Mesendoderm (in vitro differentiated cells): ENCODE measurements around the gene NR5A2.

Experiments
- DNase-seq: peaks from one replicate; pipeline ENCODE4 v3.0.0; 2013
- H2AK5ac ChIP-seq: 2 replicates; pipeline ENCODE4 v1.6.1; 2013; ENCODE audit warnings: low read length, inconsistent platforms
- H2BK120ac ChIP-seq: 2 replicates; pipeline ENCODE4 v1.6.1; 2013; ENCODE audit warnings: low read depth, mild to moderate bottlenecking, low read length, moderate library complexity, mixed read lengths
- H2BK15ac ChIP-seq: replicated peaks from 2 replicates; pipeline ENCODE4 v1.6.1; 2013; ENCODE audit warnings: low read depth, mild to moderate bottlenecking, moderate library complexity
- H2BK5ac ChIP-seq: 2 replicates; pipeline ENCODE4 v1.6.1; 2013; ENCODE audit warnings: low read length, inconsistent platforms
- H3K18ac ChIP-seq: 2 replicates; pipeline ENCODE4 v1.6.1; 2013; ENCODE audit warnings: mild to moderate bottlenecking, low read length, mixed read lengths
- H3K23ac ChIP-seq: one replicate; pipeline ENCODE4 v1.6.1; 2013; ENCODE audit warnings: low read length
- H3K27ac ChIP-seq: 2 replicates; pipeline ENCODE4 v1.5.1; 2013; ENCODE audit warnings: low read depth, mild to moderate bottlenecking, inconsistent platforms, low read length, moderate library complexity
- H3K27me3 ChIP-seq: 2 replicates; pipeline ENCODE4 v1.6.1; 2013; ENCODE audit warnings: low read length, control low read depth, mild to moderate bottlenecking, inconsistent platforms; ENCODE audit not compliant: insufficient read depth, poor library complexity
- H3K36me3 ChIP-seq: 2 replicates; pipeline ENCODE4 v1.6.1; 2013; ENCODE audit warnings: low read length, inconsistent platforms; ENCODE audit not compliant: control insufficient read depth, insufficient read depth
- H3K4ac ChIP-seq: one replicate; pipeline ENCODE4 v1.6.1; 2013; ENCODE audit warnings: low read depth, mild to moderate bottlenecking, low read length, moderate library complexity
- H3K4me1 ChIP-seq: 2 replicates; pipeline ENCODE4 v1.6.1; 2013; ENCODE audit warnings: low read depth, low read length, inconsistent platforms; ENCODE audit not compliant: control insufficient read depth
- H3K4me2 ChIP-seq: 2 replicates; pipeline ENCODE4 v1.6.1; 2013; ENCODE audit warnings: low read length
- H3K4me3 ChIP-seq: 2 replicates; pipeline ENCODE4 v1.5.1; 2013; ENCODE audit warnings: mild to moderate bottlenecking, low read length
- H3K56ac ChIP-seq: one replicate; pipeline ENCODE4 v1.6.1; 2013; ENCODE audit warnings: low read length
- H3K79me1 ChIP-seq: 2 replicates; pipeline ENCODE4 v1.6.1; 2013; ENCODE audit warnings: low read length, inconsistent platforms
- H3K79me2 ChIP-seq: 2 replicates; pipeline ENCODE4 v1.6.1; 2013; ENCODE audit warnings: mild to moderate bottlenecking, low read length; ENCODE audit not compliant: control insufficient read depth, insufficient read depth
- H3K9ac ChIP-seq: 2 replicates; pipeline ENCODE4 v1.6.1; 2013; ENCODE audit warnings: low read length, inconsistent platforms
- H4K5ac ChIP-seq: one replicate; pipeline ENCODE4 v1.6.1; 2013; ENCODE audit warnings: low read length
- H4K8ac ChIP-seq: one replicate; pipeline ENCODE4 v1.6.1; 2013; ENCODE audit warnings: low read depth, mild to moderate bottlenecking, control low read depth, low read length, moderate library complexity
- WGBS: extraction: QIAGEN DNeasy Blood & Tissue Kit; methylation state at CpG from one replicate; pipeline ENCODE4 v1.1.7; 2013; ENCODE audit warnings: low lambda C conversion rate, missing lambda C conversion rate; ENCODE audit not compliant: insufficient coverage; ENCODE audit errors: extremely low coverage; 5-methylcytosine and 5-hydroxymethylcytosine counted together

The NR5A2 gene

DNA sequence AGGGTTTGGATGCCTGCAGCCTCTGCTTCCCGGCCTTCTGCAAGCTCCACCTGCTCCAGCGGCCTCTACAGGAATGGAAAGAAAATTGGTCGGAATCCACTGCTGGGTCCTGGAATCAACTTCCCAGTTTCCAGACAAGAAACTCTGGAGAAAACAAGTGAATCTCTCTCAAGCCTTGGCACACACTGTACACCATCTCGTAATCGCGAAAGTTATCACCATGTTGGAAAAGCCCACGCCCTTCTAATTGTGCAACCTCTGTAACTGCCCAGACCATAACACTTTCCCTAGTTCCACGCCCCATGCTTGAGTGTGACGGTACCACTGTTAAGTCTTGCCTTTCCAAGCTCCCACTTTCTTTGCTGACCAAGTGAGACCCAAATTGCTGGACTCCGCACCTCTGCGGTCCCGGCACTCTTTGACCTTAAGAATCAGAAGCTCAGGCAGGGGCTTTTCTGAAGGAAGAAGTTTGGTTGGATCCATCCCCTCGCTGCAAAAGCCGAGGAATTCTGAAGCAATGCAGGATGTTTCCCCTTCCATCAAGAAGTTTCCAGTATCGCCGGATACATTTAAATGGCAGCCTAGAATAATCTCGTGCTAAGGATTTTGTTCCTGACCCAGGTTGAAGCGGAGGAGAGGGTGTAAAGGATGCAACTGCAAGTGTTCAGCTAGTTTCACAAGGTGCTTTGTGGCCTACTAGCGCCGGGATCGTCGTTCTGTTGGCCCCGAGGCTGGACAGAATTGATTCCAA lies 6.2 kb downstream of the NR5A2 start:
- Histone ChIP-seq H3K9ac (no peak overlapping the region), H3K4me2 (no peak overlapping the region), H3K79me1 (no peaks in the 10 kb centered on the region), H4K8ac (no peak overlapping the region), H3K23ac (no peak overlapping the region), H3K4me3 (no peak overlapping the region), H2BK15ac (no peak overlapping the region), H4K5ac (no peak overlapping the region), H3K36me3 (no peaks in the 10 kb centered on the region), H3K27ac (no peak overlapping the region), H3K79me2 (no peaks in the 10 kb centered on the region), H3K4me1 (peaks cover 6% of the 10 kb centered on the region), H2AK5ac (no peak overlapping the region), H2BK120ac (no peak overlapping the region), H2BK5ac (no peak overlapping the region), H3K56ac (no peak overlapping the region), H3K4ac (no peak overlapping the region), H3K27me3 (peaks cover 49% of the 10 kb centered on the region), H3K18ac (no peak overlapping the region)
- DNase-seq, result peak; percentile 61
- no CpG with 5 or more reads among the region's 23 CpGs for WGBS

DNA sequence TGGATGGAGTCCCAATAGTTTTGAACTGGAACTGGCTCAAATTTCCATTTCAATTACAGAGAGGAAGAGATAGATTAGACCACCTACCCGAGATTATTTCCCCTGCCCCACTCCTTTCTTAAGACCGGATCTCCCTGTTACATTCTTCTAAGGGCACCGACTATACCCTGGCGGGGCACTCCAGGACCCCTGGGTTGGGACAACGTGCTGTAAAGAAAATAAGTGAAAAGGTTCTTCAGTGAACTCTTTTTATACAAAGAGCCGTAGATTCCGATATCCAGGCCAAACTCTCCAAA lies 6.7 kb downstream of the NR5A2 start:
- Histone ChIP-seq H3K4me3 (no peak overlapping the region), H2AK5ac (no peak overlapping the region), H3K79me1 (no peaks in the 10 kb centered on the region), H3K27ac (no peak overlapping the region), H2BK120ac (no peak overlapping the region), H3K4me1 (peaks cover 6% of the 10 kb centered on the region), H3K56ac (no peak overlapping the region), H3K4ac (no peak overlapping the region), H3K23ac (no peak overlapping the region), H2BK15ac (no peak overlapping the region), H4K5ac (no peak overlapping the region), H3K9ac (no peak overlapping the region), H3K4me2 (no peak overlapping the region), H3K36me3 (no peaks in the 10 kb centered on the region), H4K8ac (no peak overlapping the region), H3K27me3 (peaks cover 49% of the 10 kb centered on the region), H3K18ac (no peak overlapping the region), H3K79me2 (no peaks in the 10 kb centered on the region), H2BK5ac (no peak overlapping the region)
- DNase-seq, result no peak
- no CpG with 5 or more reads among the region's 7 CpGs for WGBS

DNA sequence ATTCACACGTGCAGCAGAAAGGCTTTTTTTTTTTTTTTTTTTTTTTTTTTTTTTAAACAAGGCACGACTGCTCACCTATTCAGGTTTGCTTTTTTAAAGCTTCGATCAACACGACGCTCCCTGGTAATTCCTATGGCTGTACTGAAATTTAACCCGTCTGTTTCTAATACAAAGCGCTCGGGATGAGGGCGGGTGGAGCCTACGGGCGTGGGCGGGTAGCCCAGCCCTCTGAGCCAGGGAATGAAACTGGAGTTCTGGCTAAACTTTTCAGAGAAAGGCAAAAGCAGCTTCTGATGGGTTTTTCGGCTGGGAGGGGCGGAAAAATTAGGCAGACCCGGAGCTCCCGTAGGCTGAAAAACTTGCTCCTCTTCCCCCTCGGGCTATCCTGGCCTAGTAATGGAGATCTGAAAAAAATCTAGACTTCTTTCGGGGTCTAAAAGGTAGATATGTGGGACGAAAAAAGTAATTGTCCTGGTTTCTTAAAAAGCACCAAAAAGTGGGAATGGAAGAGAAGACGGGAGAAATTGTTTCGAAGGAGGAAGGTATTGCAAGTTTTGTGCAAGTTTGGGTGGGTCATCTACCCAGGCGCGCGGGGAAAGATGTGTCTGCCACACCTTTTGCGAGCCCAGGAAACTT lies 7.4 kb downstream of the NR5A2 start:
- Histone ChIP-seq H3K4me2 (peak overlapping the region; percentile 70), H3K4me3 (peak overlapping the region; percentile 28)
- DNase-seq, result peak; percentile 29

DNA sequence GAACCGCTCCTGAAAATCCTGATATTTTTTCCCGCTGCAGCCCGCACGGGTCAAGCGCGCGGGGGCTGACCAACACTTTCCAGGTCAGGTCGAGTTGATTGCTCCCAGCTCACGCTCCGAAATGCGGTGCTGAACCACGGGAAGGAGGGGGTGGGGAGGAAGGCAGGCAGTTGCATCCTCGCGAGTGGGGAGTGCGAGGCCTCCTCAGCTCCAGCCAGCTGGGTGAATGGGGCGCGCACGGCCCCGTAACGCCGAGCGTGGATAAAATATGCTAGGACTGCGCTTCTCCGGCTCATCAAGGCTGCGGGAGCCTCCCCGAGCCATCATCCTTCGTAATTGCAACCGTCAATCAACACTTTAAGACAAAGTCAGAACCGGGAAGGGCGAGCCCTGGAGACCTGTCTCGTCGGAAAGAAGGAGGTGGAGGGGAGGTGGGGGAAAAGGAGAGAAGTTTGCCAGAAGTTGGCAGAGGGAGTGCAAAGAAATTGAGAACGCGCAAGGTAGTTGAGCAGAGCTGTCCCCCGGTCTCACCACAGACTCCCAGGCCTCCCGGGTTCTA lies 8.0 kb downstream of the NR5A2 start:
- no peak overlapping the region for H4K5ac ChIP-seq

More for the DNA sequence above, 7.4 kb downstream of the NR5A2 start:
- H3K23ac ChIP-seq, result no peak overlapping the region
- no peak overlapping the region for H3K9ac ChIP-seq
- WGBS, result no CpG with 5 or more reads among the region's 25 CpGs
- no peak overlapping the region for H2AK5ac ChIP-seq
- peaks cover 7% of the 10 kb centered on the region for H3K4me1 ChIP-seq
- H3K36me3 ChIP-seq, result no peaks in the 10 kb centered on the region
- no peaks in the 10 kb centered on the region for H3K79me2 ChIP-seq
- no peak overlapping the region for H2BK15ac ChIP-seq
- H3K27ac ChIP-seq, result no peak overlapping the region
- no peak overlapping the region for H4K5ac ChIP-seq
- H4K8ac ChIP-seq, result no peak overlapping the region
- H2BK120ac ChIP-seq, result no peak overlapping the region
- H3K18ac ChIP-seq, result no peak overlapping the region
- H2BK5ac ChIP-seq, result no peak overlapping the region
- no peak overlapping the region for H3K4ac ChIP-seq
- no peaks in the 10 kb centered on the region for H3K79me1 ChIP-seq
- peak overlapping the region; percentile 54 for H3K56ac ChIP-seq
- H3K27me3 ChIP-seq, result peaks cover 49% of the 10 kb centered on the region

DNA sequence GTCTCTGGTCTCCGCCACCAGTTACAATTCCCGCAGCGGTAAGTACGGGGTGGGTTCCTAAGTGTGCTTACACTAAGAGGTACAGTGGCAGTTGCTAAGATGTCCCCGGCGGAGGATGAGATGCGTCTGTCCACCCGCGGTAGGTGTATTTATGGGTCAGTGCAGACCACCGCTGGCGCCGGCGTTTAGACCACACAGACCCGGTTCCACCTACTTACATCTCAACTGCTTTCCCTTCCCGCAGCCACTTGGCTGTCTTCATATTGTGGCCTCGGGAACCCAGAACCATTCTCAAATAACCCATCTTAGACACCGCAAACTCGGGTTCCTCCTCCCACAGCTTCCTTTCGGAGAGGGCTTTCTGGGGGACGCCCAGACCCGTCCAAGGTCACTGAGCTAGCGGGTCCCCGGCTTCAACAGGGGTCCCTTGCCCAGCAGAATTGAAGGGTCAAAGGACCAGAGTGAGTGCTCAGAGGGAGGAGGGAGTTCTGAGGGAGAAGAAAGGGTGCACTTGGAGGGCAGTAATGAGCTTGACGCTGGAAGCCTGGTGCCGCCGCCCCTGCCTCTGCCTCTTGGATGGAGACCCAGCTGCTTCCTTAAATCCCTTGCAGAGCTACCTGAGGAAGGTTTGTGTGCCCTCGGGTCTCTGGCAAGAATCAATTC lies 8.6 kb downstream of the NR5A2 start:
- H3K79me1 ChIP-seq, result no peaks in the 10 kb centered on the region
- no peaks in the 10 kb centered on the region for H3K79me2 ChIP-seq
- no peak overlapping the region for H4K5ac ChIP-seq
- H3K4me1 ChIP-seq, result peaks cover 12% of the 10 kb centered on the region
- H3K56ac ChIP-seq, result peak overlapping the region; percentile 54
- H2BK120ac ChIP-seq, result no peak overlapping the region
- WGBS, result no CpG with 5 or more reads among the region's 27 CpGs
- no peak overlapping the region for H3K18ac ChIP-seq
- no peaks in the 10 kb centered on the region for H3K36me3 ChIP-seq
- H4K8ac ChIP-seq, result no peak overlapping the region
- H2AK5ac ChIP-seq, result no peak overlapping the region
- H3K23ac ChIP-seq, result no peak overlapping the region
- no peak overlapping the region for H3K27ac ChIP-seq
- H3K4me3 ChIP-seq, result peak overlapping the region; percentile 6
- no peak overlapping the region for H2BK15ac ChIP-seq
- H3K4me2 ChIP-seq, result peak overlapping the region; percentile 70
- H2BK5ac ChIP-seq, result no peak overlapping the region
- peak overlapping the region; percentile 14 for H3K9ac ChIP-seq
- no peak overlapping the region for H3K4ac ChIP-seq
- peaks cover 48% of the 10 kb centered on the region for H3K27me3 ChIP-seq
- peak; percentile 69 for DNase-seq

More for the DNA sequence above, 8.0 kb downstream of the NR5A2 start:
- H3K4me1 ChIP-seq, result peaks cover 12% of the 10 kb centered on the region
- no peak overlapping the region for H3K27ac ChIP-seq
- peak overlapping the region; percentile 70 for H3K4me2 ChIP-seq
- WGBS, result no CpG with 5 or more reads among the region's 36 CpGs
- no peak overlapping the region for H4K8ac ChIP-seq
- H3K4ac ChIP-seq, result no peak overlapping the region
- no peak overlapping the region for H3K9ac ChIP-seq
- no peaks in the 10 kb centered on the region for H3K79me1 ChIP-seq
- H2BK120ac ChIP-seq, result no peak overlapping the region
- peak overlapping the region; percentile 28 for H3K4me3 ChIP-seq
- no peaks in the 10 kb centered on the region for H3K36me3 ChIP-seq
- no peak overlapping the region for H3K23ac ChIP-seq
- no peak overlapping the region for H2BK5ac ChIP-seq
- H2BK15ac ChIP-seq, result no peak overlapping the region
- DNase-seq, result no peak
- peaks cover 48% of the 10 kb centered on the region for H3K27me3 ChIP-seq
- peak overlapping the region; percentile 54 for H3K56ac ChIP-seq
- no peak overlapping the region for H3K18ac ChIP-seq
- H3K79me2 ChIP-seq, result no peaks in the 10 kb centered on the region
- H2AK5ac ChIP-seq, result no peak overlapping the region
